Measurements from ENCODE around the gene CTSS. TPM values are rescaled to one million over a fixed set of nuclear protein-coding genes. Genes with fewer than 3 reads are reported as not detected.

The CTSS gene
- total RNA-seq, 3 donors from 2014 or later (not counting 1 experiment from before 2014, with no cell fraction given) = 169 to 245 (median 229) TPM

- no peaks in the 10 kb centered on the region for H3K9me3 Mint-ChIP-seq
- peaks cover 19% of the 10 kb centered on the region for H3K36me3 ChIP-seq (ENCODE audit: control insufficient read depth, insufficient read depth, low read length)
- H3K27me3 ChIP-seq (ENCODE audit: control insufficient read depth, insufficient read depth, low read length) = no peaks in the 10 kb centered on the region
- H3K27ac ChIP-seq (ENCODE audit: low read length) = peak within 1 kb of the TSS; percentile 69
- intact Hi-C loops (cut with micrococcal nuclease) = loop anchor here (5.0 kb wide), 1 partner anchor 135 kb away; no protein-coding TSS in a partner anchor
- H3K4me1 Mint-ChIP-seq = peaks cover 13 to 19% of the 10 kb centered on the region in 2 donors
- peaks cover 0 to 4% of the 10 kb centered on the region in 2 donors for H3K27me3 Mint-ChIP-seq (ENCODE audit: low read depth in 2 of 2)
- no peaks in the 10 kb centered on the region for H3K9me3 ChIP-seq (ENCODE audit: control insufficient read depth, insufficient read depth, low read length)
- peak within 1 kb of the TSS; percentile 75 for H3K4me3 ChIP-seq (ENCODE audit: low read length)
- WGBS (ENCODE audit: insufficient coverage) = 1% methylated on average over 13 of the region's 18 CpGs
- H3K27ac Mint-ChIP-seq = peak within 1 kb of the TSS; percentile 66 to 80
- peak within 1 kb of the TSS; percentile 94 for H3K4me3 Mint-ChIP-seq
- TF ChIP-seq CTCF (IDR thresholded peaks at IDR 0.05) = no peak
- DNase-seq (peak; percentile 74 to 96), ATAC-seq (peak; percentile 98 to 100 (median 99))
- no peaks in the 10 kb centered on the region for H3K4me1 ChIP-seq (ENCODE audit: control insufficient read depth, insufficient read depth, low read length)
- H3K36me3 Mint-ChIP-seq = peaks cover 5% of the 10 kb centered on the region
Measured at GRCh38 chr1:150696995-150697927, 68.3 kb downstream of the CTSS start, which contains the start of gene GOLPH3L. Gene GOLPH3L (minus strand): TSS chr1:150697154. CDS start chr1:150694838, 2,316 bp downstream.

GRCh38 chr1:150696590-150696989 lies 69.0 kb downstream of the CTSS start:
- peaks cover 25% of the 10 kb centered on the region for H3K36me3 ChIP-seq (ENCODE audit: control insufficient read depth, insufficient read depth, low read length)
- peak overlapping the region; percentile 69 for H3K27ac ChIP-seq (ENCODE audit: low read length)
- DNase-seq = no peak
- peak overlapping the region; percentile 75 for H3K4me3 ChIP-seq (ENCODE audit: low read length)
- WGBS (ENCODE audit: insufficient coverage) = no CpG with 5 or more reads among the region's 6 CpGs
- H3K9me3 ChIP-seq (ENCODE audit: control insufficient read depth, insufficient read depth, low read length) = no peaks in the 10 kb centered on the region
- H3K4me3 Mint-ChIP-seq = peak overlapping the region; percentile 94
- TF ChIP-seq CTCF (IDR thresholded peaks at IDR 0.05) = no peak
- intact Hi-C loops (cut with micrococcal nuclease) = loop anchor here (5.0 kb wide), 1 partner anchor 134 kb away; no protein-coding TSS in a partner anchor
- H3K4me1 Mint-ChIP-seq = peaks cover 13 to 19% of the 10 kb centered on the region in 2 donors
- H3K4me1 ChIP-seq (ENCODE audit: control insufficient read depth, insufficient read depth, low read length) = no peaks in the 10 kb centered on the region
- H3K27me3 ChIP-seq (ENCODE audit: control insufficient read depth, insufficient read depth, low read length) = no peaks in the 10 kb centered on the region
- peaks cover 5% of the 10 kb centered on the region for H3K36me3 Mint-ChIP-seq
- no peak for ATAC-seq
- H3K27ac Mint-ChIP-seq = peak overlapping the region; percentile 66 to 80
- H3K27me3 Mint-ChIP-seq (ENCODE audit: low read depth in 2 of 2) = peaks cover 0 to 4% of the 10 kb centered on the region in 2 donors
- no peaks in the 10 kb centered on the region for H3K9me3 Mint-ChIP-seq

GRCh38 chr1:150696162-150696561 lies 69.4 kb downstream of the CTSS start:
- Histone ChIP-seq H3K4me1 (ENCODE audit: control insufficient read depth, insufficient read depth, low read length) (no peaks in the 10 kb centered on the region), H3K9me3 (ENCODE audit: control insufficient read depth, insufficient read depth, low read length) (no peaks in the 10 kb centered on the region), H3K36me3 (ENCODE audit: control insufficient read depth, insufficient read depth, low read length) (peaks cover 27% of the 10 kb centered on the region), H3K27me3 (ENCODE audit: control insufficient read depth, insufficient read depth, low read length) (no peaks in the 10 kb centered on the region), H3K27ac (ENCODE audit: low read length) (peak overlapping the region; percentile 69), H3K4me3 (ENCODE audit: low read length) (peak overlapping the region; percentile 75)
- Mint-ChIP-seq H3K36me3 (peaks cover 5% of the 10 kb centered on the region), H3K27me3 (ENCODE audit: low read depth in 2 of 2) (peaks cover 0 to 4% of the 10 kb centered on the region in 2 donors), H3K4me1 (peaks cover 13 to 19% of the 10 kb centered on the region in 2 donors), H3K9me3 (no peaks in the 10 kb centered on the region), H3K4me3 (peak overlapping the region; percentile 92), H3K27ac (peak overlapping the region; percentile 66 to 80)
- DNase-seq (peak in 1 of 2 donors; percentile 13), ATAC-seq (no peak)
- TF ChIP-seq CTCF (IDR thresholded peaks at IDR 0.05) = no peak
- intact Hi-C loops (cut with micrococcal nuclease) = loop anchor here (5.0 kb wide), 1 partner anchor 134 kb away; no protein-coding TSS in a partner anchor
- no CpG with 5 or more reads among the region's 1 CpG for WGBS (ENCODE audit: insufficient coverage)
